A172 (cell line): ENCODE data around the gene MPPED2. TPM values are rescaled to one million over a fixed set of nuclear protein-coding genes. Genes with fewer than 3 reads are reported as not detected.

Experiments used
- DNase-seq: peaks from one replicate; pipeline ENCODE4 v3.0.0-alpha.2; 2015; ENCODE audit warnings: low spot score
- total RNA-seq: library from RNA; depleted of rRNA; stranded (reverse); fragments of >200 nt; shearing (Covaris generic); gene quantifications from 2 replicates; pipeline ENCODE4 v1.2.3, GENCODE V29; 2014; rRNA removed

The MPPED2 gene, protein sequence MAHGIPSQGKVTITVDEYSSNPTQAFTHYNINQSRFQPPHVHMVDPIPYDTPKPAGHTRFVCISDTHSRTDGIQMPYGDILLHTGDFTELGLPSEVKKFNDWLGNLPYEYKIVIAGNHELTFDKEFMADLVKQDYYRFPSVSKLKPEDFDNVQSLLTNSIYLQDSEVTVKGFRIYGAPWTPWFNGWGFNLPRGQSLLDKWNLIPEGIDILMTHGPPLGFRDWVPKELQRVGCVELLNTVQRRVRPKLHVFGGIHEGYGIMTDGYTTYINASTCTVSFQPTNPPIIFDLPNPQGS
- not detected in 2 replicates for total RNA-seq

GRCh38 chr11:30586251-30587144, at the start of gene MPPED2:
Gene MPPED2, minus strand, starts transcription at chr11:30586353. Its CDS starts 5,980 bp downstream, at chr11:30580373.
- no peak for DNase-seq

- no peak for DNase-seq
These were observed 49.3 kb upstream of the MPPED2 start for GRCh38 chr11:30635401-30635989.

DNA sequence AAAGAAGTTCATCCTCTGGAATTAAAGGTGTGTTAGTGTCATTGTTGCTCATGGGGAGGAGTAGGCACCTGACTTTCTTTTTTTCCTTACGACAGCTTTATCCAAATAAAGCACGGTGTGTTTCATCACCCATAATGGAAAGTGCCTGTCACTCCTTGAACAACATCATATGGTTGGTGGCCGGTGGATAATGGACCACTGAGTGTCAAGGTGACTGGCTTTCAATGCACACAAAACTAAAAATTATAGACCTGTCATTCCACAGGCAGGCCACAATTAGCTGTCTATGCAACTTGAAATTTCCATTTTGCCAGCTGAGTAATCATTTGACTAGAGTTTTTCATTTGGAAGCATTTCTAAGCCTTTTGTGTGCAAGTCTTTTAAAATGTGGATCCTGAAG, 45.0 kb upstream of the MPPED2 start:
- DNase-seq = no peak

DNA sequence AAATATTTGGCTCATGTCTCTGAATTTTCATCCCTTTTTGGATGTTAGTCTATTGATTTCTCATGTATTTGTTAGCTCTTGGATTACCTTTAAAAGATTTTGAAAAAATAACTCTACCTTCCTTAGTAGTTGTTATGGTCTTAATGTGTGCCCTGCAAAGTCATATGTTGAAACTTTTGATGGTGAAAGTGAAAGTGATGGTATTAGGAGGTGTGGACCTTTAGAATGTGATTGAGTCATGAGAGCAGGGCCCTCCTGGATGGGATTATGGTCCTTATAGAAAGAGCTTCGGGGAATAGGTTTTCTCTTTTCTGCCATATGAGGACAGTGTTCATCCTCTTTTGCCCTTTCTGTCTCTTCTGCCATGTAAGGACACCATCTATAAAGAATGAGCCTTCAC, 33.6 kb upstream of the MPPED2 start:
- DNase-seq = no peak

DNA sequence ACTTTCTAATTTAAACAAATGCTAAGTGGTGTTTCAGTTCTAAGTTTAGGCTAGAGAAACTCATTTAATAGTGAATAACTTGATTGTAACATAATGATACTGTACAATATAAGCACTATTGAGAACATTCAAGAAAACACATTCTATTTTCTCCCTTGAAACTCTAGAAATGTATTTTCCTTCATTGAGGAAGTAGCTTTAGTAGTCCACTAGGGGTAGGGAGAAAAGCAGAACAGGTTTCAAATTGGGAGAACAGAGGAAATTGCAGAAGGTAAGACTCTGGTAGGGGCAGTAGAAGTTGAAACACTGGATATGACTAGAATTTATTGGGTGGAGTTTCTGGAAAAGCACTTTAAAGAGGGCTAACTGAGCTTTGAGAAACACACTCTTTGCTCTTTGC, 31.6 kb upstream of the MPPED2 start:
- DNase-seq = no peak

- no peak for DNase-seq
These were observed 24.5 kb upstream of the MPPED2 start for GRCh38 chr11:30610628-30611027.

DNA sequence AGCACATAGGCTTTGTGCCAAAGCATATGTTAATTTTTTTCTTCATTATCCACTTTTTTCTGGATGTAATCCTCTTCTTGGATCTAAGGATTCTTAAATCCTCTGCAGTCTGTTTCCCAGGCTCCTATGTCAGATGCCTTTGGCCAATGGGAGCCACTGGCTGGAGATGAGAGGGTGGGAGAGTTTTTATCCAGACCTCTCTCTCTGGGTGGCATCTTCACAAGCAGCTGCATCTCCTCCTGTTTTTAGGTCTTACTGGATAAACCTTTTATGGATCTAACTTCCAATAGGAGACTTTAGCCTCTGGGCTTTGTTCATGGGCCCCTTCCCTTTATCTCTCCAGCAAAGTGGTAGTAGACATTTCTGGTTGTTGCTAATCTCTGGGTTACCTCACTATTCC, 22.4 kb upstream of the MPPED2 start:
- DNase-seq = no peak

DNA sequence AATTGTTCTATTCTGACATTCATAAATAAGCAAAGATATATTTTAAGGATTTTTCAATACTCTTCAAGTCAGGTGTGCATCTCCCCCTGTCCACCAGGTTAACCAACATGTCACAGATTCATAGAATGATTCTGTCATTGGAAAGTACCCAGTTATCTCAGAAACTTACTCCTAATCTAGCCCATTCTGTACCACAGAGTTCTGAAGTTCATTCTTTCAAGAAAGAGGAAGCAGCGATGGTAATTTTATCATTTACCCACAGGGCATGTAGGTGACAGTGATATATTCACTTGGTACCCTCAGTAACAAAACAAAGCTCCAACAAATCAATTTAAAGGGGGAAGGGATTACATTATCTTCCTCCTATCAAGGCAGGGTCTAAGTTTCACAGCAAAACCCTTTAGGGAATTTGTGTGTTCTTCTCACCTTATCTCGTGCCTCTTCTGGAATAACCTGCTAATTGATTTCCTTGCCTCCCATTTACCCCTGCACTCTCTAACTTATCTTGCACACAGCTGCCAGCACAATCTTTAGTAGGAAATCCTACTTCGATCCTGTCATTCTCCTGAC, 19.0 kb upstream of the MPPED2 start:
- no peak for DNase-seq

DNA sequence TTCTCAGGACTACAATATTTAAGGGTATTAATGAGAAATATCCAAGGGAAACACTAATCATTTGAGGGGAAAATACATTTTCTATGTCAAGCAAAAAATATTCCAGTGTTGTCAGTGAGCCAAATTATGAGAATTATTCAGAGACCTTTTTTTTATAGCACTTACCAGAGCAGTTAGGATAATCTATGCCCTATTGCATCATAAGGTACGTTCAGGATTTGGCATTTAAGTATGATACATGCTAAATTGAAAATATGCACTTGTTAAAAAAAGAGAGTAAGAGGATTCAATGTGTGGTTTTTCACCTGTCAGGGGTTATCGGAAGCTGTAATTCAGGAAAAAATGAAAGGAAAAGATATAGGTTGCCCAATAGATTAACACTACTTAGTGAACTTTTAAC, 17.2 kb upstream of the MPPED2 start:
- DNase-seq = no peak

- no peak for DNase-seq
These were observed 10.7 kb upstream of the MPPED2 start for GRCh38 chr11:30596832-30597231.

- no peak for DNase-seq
These were observed 9.8 kb upstream of the MPPED2 start for GRCh38 chr11:30595934-30596333.

DNA sequence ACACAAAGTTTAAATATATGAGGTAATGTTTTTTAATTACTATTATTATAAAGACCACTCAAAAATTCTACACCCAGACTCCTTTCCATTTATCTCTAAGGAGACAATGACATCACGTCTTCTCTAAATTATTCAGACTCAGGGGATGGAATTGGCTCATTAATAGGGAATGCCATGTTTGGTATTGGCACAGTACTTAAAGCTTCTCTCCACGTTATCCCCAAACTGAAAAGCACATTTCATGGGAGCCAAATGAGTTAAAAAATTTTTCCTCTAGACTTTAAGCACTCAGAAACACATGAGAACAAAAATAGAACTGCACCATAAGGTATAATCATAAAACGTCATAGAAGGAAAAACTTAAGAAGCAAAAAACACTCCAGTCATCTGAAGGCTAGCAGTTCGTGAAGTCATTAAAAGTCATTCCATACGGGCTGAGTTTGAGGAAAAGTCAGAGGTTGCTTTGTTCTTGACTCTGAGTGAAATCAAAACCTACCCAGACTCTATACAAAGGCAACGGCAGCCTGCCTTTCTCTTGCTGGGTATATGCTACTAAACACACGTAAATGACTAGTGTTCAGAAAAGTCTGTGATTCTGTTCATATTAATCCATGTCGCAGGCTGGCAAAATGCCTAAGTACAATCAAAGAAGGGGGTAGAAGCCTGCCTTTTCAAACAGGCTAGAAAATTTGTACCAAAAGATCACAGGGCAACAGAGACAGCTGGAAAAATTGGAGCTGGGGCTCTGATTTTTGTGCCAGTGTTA, 8.7 kb upstream of the MPPED2 start:
- no peak for DNase-seq

DNA sequence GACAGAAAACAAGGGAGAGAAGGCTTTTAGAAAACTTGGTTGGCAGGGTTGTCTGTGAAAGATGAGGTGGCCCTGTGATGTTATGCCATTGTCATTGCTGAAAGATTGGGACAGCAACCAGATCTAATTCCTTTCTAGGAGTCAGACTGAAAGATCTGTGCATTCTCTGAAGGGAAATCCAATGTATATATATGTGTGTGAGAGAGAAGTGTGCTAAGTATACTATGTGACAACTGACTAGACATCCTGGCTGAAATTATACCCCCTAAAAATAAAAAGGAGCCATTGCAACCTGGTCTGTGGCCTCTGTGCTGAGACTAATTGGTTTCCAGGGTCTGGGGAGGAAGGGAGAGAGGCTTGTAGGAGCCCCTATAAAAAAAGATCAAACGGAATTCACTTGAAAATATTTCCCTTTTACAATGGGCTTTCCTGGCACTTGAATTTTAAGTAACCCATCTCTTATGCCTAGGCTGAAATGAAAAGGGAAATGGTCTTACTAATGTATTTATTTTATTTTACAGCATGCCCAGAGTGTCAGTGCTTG, 1.2 kb upstream of the MPPED2 start:
- no peak for DNase-seq

DNA sequence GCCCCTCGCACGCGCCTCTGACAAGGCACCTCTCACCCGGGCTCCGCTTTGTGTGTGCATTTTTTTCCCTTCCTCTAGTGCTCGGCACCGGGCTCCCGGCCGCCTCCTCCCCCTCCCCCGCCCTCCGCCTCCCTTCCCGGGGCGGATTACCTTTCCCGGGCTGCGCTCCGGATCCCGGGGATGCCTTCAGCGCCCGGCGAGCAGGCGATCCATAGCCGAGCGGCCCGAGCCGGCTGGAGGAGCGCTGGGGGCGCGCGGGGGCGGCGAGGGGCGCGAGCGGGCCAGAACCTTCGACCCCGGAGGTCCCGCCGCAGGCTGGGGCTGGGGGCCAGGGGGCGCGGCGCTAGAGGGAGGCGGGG, 282 bp downstream of the MPPED2 start:
- no peak for DNase-seq

DNA sequence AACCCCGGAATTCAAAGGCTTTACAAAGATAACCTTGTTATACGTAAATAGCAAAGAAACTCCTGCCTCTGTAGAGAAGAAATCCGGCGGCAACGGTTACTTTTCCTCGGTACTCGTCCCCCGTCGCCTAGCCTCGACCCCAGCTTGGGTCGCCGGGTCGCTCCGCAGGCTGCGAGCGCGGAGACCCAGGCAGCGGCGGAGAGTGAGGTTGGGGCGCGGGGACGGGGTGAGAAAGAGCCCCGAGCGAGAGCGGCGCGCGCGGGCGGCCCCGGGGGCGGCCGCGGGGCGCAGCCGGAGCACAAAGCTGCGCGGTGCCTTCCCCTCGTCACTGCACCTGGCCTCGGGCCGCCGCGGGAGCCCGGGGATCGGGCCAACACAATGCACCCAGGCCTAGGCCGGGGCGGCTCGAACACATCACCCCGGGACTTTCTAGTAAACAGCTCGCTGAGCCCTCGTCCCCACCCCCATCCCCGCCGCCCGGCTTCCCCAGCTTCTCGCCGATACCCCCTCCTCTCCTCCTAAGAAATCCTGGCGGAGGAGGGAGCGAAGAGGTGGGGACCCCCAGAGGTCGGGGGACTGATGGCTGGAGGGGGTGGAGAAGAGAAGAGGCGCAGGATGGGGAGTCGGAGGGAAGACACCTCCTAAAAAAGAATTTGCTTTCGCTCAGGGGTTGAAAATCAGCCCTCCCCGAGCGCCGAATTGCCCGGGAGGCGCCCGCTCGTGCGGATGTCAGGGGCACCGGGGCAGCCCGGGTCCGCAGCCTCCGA, 845 bp downstream of the MPPED2 start:
- no peak for DNase-seq

GRCh38 chr11:30583476-30584280, 2.5 kb downstream of the MPPED2 start:
- no peak for DNase-seq

DNA sequence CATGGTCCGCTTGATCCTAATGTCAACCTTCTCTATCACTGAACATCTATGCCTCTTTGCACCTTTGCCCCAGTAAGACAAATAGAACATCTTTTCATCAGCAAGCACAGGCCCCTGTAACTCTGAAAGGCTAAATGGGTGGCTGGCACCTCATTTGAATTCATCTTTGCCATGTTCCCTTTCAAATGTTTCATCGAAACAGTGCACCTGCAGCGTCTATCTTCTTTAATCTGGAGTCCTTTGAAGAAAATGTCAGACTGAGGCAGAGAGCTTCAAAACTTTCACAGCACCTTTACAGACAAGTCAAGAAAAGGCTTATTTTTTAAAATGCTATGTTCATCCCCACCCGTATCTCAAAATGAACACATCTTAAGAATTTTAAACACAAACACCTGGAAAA, 3.4 kb downstream of the MPPED2 start:
- DNase-seq = no peak

DNA sequence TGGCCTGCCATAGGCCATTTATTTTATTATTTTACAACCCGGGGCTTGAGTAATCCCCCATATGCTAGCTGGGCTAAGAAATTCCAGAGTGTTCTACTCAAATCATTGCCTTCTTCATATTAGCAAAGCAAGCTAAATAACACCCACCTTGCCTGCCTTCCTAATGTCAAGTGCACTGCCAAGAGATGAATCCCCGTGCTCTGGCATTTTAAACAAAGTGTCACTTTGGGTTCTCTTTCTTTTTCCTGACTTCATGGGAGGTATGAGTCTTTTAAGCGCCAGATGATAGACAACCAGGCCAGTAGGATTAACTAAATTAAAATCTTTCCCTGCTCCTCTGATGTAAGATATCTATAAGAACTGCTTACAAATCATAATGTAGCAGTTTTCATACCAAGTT, 4.5 kb downstream of the MPPED2 start:
- no peak for DNase-seq

- no peak for DNase-seq
These were observed 5.6 kb downstream of the MPPED2 start for GRCh38 chr11:30580573-30580972.
